HCT116 (cell line): ENCODE results near the gene YIPF3.

Experiments used
- JUND ChIP-seq: IDR thresholded peaks from 2 replicates; pipeline ENCODE4 v1.6.1; 2012
- TF ChIP-seq, protein P1 (sequence below), 3 experiments: fragments of 200-600 bp in 1 of 3; sonication (generic) in 1 of 3; IDR thresholded peaks in 2 of 3; conservative IDR thresholded peaks in 1 of 3; 2 replicates each; pipeline ENCODE4 v1.5.1; 2012 to 2017; ENCODE audit warnings: low read depth in 2 of 3, low read length in 2 of 3, antibody characterized with exemption in 1 of 3, borderline replicate concordance in 1 of 3, control low read depth in 1 of 3, mild to moderate bottlenecking in 1 of 3, mixed read lengths in 1 of 3, mixed run types in 1 of 3, moderate library complexity in 1 of 3; ENCODE audit not compliant: insufficient read depth in 1 of 3
- TF ChIP-seq, protein P2 (sequence below): IDR thresholded peaks from 2 replicates; pipeline ENCODE4 v1.6.1; 2012

DNA sequence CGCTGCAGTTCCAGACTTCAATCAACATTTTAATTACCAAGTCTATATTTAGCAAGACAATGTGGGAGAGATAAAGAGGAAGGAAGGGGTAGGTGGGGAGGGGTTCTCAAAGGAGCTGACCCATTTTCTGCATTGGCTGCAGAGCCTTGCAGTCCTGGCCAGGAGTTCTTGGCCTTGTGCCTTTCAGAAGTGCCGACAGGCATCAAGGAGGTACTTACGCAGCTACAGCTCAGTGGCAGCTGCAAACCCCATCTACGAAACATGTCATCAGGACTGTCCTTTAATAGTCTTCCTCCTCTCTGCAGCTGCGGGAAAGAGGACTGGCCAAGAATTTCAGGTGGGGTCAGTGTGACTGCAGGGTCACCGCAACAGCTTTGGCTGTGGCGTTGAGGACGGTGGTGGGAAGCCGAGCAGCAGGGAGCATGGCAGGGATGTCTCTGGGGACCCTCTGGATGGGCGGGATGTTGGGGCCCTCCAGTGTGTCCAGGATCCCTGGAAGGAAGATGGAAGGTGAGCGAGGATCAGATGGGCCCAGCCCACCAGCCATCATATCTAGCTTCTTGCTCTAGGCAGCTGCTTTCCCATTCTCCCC is 4.8 kb downstream of the YIPF3 start:
- no peak for TF ChIP-seq JUND
- TF ChIP-seq, protein P1, sequence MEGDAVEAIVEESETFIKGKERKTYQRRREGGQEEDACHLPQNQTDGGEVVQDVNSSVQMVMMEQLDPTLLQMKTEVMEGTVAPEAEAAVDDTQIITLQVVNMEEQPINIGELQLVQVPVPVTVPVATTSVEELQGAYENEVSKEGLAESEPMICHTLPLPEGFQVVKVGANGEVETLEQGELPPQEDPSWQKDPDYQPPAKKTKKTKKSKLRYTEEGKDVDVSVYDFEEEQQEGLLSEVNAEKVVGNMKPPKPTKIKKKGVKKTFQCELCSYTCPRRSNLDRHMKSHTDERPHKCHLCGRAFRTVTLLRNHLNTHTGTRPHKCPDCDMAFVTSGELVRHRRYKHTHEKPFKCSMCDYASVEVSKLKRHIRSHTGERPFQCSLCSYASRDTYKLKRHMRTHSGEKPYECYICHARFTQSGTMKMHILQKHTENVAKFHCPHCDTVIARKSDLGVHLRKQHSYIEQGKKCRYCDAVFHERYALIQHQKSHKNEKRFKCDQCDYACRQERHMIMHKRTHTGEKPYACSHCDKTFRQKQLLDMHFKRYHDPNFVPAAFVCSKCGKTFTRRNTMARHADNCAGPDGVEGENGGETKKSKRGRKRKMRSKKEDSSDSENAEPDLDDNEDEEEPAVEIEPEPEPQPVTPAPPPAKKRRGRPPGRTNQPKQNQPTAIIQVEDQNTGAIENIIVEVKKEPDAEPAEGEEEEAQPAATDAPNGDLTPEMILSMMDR (IDR thresholded peaks at IDR 0.05 in 2 of 3, conservative IDR thresholded peaks at IDR 0.05 in 1 of 3; ENCODE audit: borderline replicate concordance in 1 of 3, insufficient read depth in 1 of 3, low read depth in 2 of 3, low read length in 2 of 3) = no peak
- TF ChIP-seq, protein P2, sequence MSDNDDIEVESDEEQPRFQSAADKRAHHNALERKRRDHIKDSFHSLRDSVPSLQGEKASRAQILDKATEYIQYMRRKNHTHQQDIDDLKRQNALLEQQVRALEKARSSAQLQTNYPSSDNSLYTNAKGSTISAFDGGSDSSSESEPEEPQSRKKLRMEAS = no peak
